Endothelial cell of umbilical vein (primary cell): Measurements from ENCODE around the gene OASL. TPM values are rescaled to one million over a fixed set of nuclear protein-coding genes. Genes with fewer than 3 reads are reported as not detected.

Experiments used
- BruUV-seq: library from RNA; stranded (reverse); fragments of 400-500 nt; replicated peaks from 2 replicates; lab custom pipeline; 2021; lab: Mats Ljungman, UMichigan
- CTCF ChIA-PET: fragments of 300-600, 350-600 bp; sonication (Branson Sonifier 250); formaldehyde crosslinking; loops from one replicate; lab custom pipeline; 2021; ENCODE audit warnings: antibody characterized with exemption, inconsistent platforms; lab: Charles Lee
- POLR2A ChIA-PET: fragments of 300-600, 350-600 bp; sonication (Branson Sonifier 250); formaldehyde crosslinking; loops from one replicate; lab custom pipeline; 2021; ENCODE audit warnings: antibody characterized with exemption, inconsistent platforms; lab: Charles Lee
- DNase-seq: peaks from one replicate; pipeline ENCODE4 v3.0.0-alpha.2; 2011; ENCODE audit warnings: low read depth, low spot score
- FAIRE-seq: peaks from 2 replicates; lab custom pipeline; 2011; peaks lifted over from hg19 to GRCh38; lab: Jason Lieb, UNC
- H2AFZ ChIP-seq: 2 replicates; pipeline ENCODE4 v1.6.0; 2012; ENCODE audit warnings: low read depth, low read length, control low read depth, inconsistent platforms
- H3K27ac ChIP-seq: 2 replicates; pipeline ENCODE4 v1.5.1; 2011; ENCODE audit warnings: low read depth, mild to moderate bottlenecking, control low read depth, low read length, moderate library complexity; ENCODE audit not compliant: insufficient read depth
- H3K27me3 ChIP-seq, 2 experiments: 2 replicates each; pipeline versions ENCODE4 v1.6.0 to v1.6.1; 2011; ENCODE audit warnings: low read length in 2 of 2, mixed read lengths in 1 of 2; ENCODE audit not compliant: control insufficient read depth in 2 of 2, insufficient read depth in 2 of 2
- H3K36me3 ChIP-seq, 2 experiments: 2 replicates in 1 of 2; 3 replicates in 1 of 2; pipeline ENCODE4 v1.5.1; 2011; ENCODE audit warnings: low read length in 2 of 2, mild to moderate bottlenecking in 1 of 2, moderate library complexity in 1 of 2; ENCODE audit not compliant: control insufficient read depth in 2 of 2, insufficient read depth in 2 of 2; ENCODE audit errors: extremely low read depth in 1 of 2
- H3K4me1 ChIP-seq: 3 replicates; pipeline ENCODE4 v1.5.1; 2011; ENCODE audit warnings: mild to moderate bottlenecking, low read length; ENCODE audit not compliant: control insufficient read depth, insufficient read depth; ENCODE audit errors: extremely low read depth
- H3K4me2 ChIP-seq: 2 replicates; pipeline ENCODE4 v1.6.1; 2011; ENCODE audit warnings: low read length, control low read depth, mixed read lengths; ENCODE audit not compliant: insufficient read depth
- H3K4me3 ChIP-seq, 3 experiments: fragments of 200-600 bp in 1 of 3; sonication (generic), shearing (Covaris generic) in 1 of 3; replicated peaks in 1 of 3; 2 replicates each; pipeline ENCODE4 v1.5.1; 2011 to 2016; ENCODE audit warnings: control low read depth in 3 of 3, low read length in 3 of 3, mild to moderate bottlenecking in 2 of 3, inconsistent platforms in 1 of 3, low read depth in 1 of 3, moderate library complexity in 1 of 3; ENCODE audit not compliant: insufficient read depth in 1 of 3
- H3K79me2 ChIP-seq: 2 replicates; pipeline ENCODE4 v1.6.0; 2012; ENCODE audit warnings: low read length, inconsistent platforms; ENCODE audit not compliant: control insufficient read depth, insufficient read depth
- H3K9ac ChIP-seq: replicated peaks from 2 replicates; pipeline ENCODE3; 2011; ENCODE audit warnings: low read length, control low read depth; ENCODE audit not compliant: insufficient read depth; ENCODE audit errors: extremely low read depth
- H3K9me1 ChIP-seq: replicated peaks from 3 replicates; pipeline ENCODE4 v1.6.0; 2011; ENCODE audit warnings: mild to moderate bottlenecking, low read length; ENCODE audit not compliant: control insufficient read depth, insufficient read depth; ENCODE audit errors: extremely low read depth
- H3K9me3 ChIP-seq: replicated peaks from 2 replicates; pipeline ENCODE4 v1.5.1; 2012; ENCODE audit warnings: low read length, inconsistent platforms; ENCODE audit not compliant: control insufficient read depth, insufficient read depth
- H4K20me1 ChIP-seq: replicated peaks from 2 replicates; pipeline ENCODE3; 2011; ENCODE audit warnings: mild to moderate bottlenecking, low read length; ENCODE audit not compliant: control insufficient read depth, insufficient read depth; ENCODE audit errors: extremely low read depth
- EZH2 ChIP-seq: IDR thresholded peaks from 2 replicates; pipeline ENCODE4 v1.6.1; 2012; ENCODE audit warnings: borderline replicate concordance, low read depth, mild to moderate bottlenecking, moderate library complexity, low read length, inconsistent platforms; ENCODE audit not compliant: severe bottlenecking
- FOS ChIP-seq: IDR thresholded peaks from 2 replicates; pipeline ENCODE4 v1.6.1; 2011; ENCODE audit warnings: mild to moderate bottlenecking, low read length, moderate library complexity, borderline replicate concordance; ENCODE audit not compliant: insufficient read depth
- GATA2 ChIP-seq: IDR thresholded peaks from 2 replicates; pipeline ENCODE4 v1.7.0; 2011; ENCODE audit warnings: low read depth, mild to moderate bottlenecking, moderate library complexity, mixed read lengths, low read length; ENCODE audit not compliant: insufficient read length, insufficient read depth
- JUN ChIP-seq: IDR thresholded peaks from 2 replicates; pipeline ENCODE4 v1.6.1; 2011; ENCODE audit warnings: borderline replicate concordance, low read depth; ENCODE audit not compliant: insufficient read length, insufficient read depth
- MYC ChIP-seq: IDR thresholded peaks from one replicate; pipeline ENCODE4 v1.6.1; 2011; ENCODE audit warnings: mild to moderate bottlenecking, low read depth, low read length
- POLR2A ChIP-seq: IDR thresholded peaks from 2 replicates; pipeline ENCODE4 v1.6.1; 2012; ENCODE audit warnings: low read depth, mild to moderate bottlenecking, control low read depth, low read length
- POLR2AphosphoS5 ChIP-seq: IDR thresholded peaks from 2 replicates; pipeline ENCODE4 v1.6.1; 2012; ENCODE audit warnings: low read depth, mild to moderate bottlenecking, control low read depth, low read length, moderate library complexity; ENCODE audit not compliant: insufficient read depth
- dilution Hi-C: fragments of 300-500 bp; cut with MboI; formaldehyde crosslinking; loops from one replicate; pipeline ENCODE4 v1.15.0; 2019; ENCODE audit warnings: low sequenced_read_pairs; ENCODE audit not compliant: extremely low pct_ligation_motif_present
- intact Hi-C: fragments of 100-400 bp; cut with micrococcal nuclease; formaldehyde crosslinking; loops from one replicate; pipeline ENCODE4 v1.10.0; 2022
- polyA plus RNA-seq, 4 experiments: library from polyadenylated mRNA; depleted of rRNA in 3 of 4; stranded (reverse) in 3 of 4; unstranded in 1 of 4; fragments of >200 nt; gene quantifications; 2 replicates each; pipeline versions ENCODE4 v1.2.1 to v1.2.3, GENCODE V29; 2011 to 2012; ENCODE audit warnings: missing spikeins in 1 of 4
- total RNA-seq: library from RNA; stranded (reverse); gene quantifications from 2 replicates; pipeline ENCODE4 v1.2.3, GENCODE V29; 2021
- TF ChIP-seq, protein P1 (sequence below), 2 donors: IDR thresholded peaks; 1 replicate in 1 of 2; 2 replicates in 1 of 2; pipeline ENCODE4 v1.5.1; 2011; ENCODE audit warnings: low read length in 2 of 2, mild to moderate bottlenecking in 2 of 2, moderate library complexity in 2 of 2, control low read depth in 1 of 2, inconsistent platforms in 1 of 2, low read depth in 1 of 2; ENCODE audit not compliant: insufficient read depth in 1 of 2; ENCODE audit errors: extremely low read depth in 1 of 2
- TF ChIP-seq, protein P2 (sequence below): IDR thresholded peaks from 2 replicates; pipeline ENCODE4 v1.6.1; 2011; ENCODE audit not compliant: insufficient read depth, insufficient read length

Gene OASL
- total and polyA plus RNA-seq, 2 donors (not counting 3 experiments of a cell fraction or from before 2014, with no cell fraction given) = 0.17 to 0.33 TPM

DNA sequence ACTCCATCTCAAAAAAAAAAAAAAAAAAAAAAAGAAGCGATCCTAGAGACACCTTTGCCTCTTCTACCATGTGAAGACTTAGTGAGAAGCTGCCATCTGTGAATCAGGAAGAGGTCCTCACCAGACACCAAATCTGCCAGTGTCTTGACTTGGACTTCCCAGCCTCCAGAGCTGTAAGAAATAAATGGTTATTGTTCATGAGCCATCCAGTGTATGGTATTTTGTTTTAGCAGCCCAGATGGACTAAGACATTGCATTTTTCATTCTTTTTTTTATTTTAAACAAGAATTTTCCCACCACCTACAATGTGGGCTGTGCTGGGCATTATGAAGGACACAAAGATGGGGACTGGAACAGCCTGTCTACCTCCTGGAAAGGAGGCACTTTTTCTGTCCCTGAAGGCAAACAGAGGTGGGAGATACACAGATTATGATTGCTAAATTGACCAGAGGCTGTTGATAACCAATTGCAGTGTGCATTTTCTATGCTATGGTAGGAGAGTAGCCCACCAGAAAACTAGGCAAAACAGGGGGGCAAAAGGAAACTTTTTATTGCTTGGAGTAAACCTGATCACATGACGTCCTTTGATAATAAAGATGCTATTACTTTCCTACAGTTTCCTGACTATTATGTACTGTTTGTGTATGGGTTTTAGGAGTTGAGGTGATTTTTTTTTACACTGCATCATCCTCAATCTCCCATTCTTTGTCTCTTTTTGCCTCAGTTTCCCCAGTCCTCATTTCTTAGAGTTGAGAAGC, 20.0 kb downstream of the OASL start:
- H2AFZ ChIP-seq = no peak overlapping the region
- BruUV-seq = no TSS peak
- POLR2A ChIA-PET = no interaction called here
- intact Hi-C loops = no loop called here
- no peak overlapping the region for H3K9ac ChIP-seq
- DNase-seq (no peak), FAIRE-seq (no peak)
- peaks cover 3 to 6% of the 10 kb centered on the region in 2 experiments for H3K27me3 ChIP-seq
- H3K4me1 ChIP-seq = peaks cover 3% of the 10 kb centered on the region
- dilution Hi-C loops = no loop called here
- no peak for TF ChIP-seq POLR2AphosphoS5
- no peaks in the 10 kb centered on the region for H3K36me3 ChIP-seq
- no peak overlapping the region for H3K4me3 ChIP-seq
- H4K20me1 ChIP-seq = no peaks in the 10 kb centered on the region
- no peak overlapping the region for H3K27ac ChIP-seq
- no peaks in the 10 kb centered on the region for H3K9me3 ChIP-seq
- no peak overlapping the region for H3K4me2 ChIP-seq
- CTCF ChIA-PET = interaction anchor here (1.8 kb wide), 1 partner anchor 8 kb away, joined by 8 read pairs; no protein-coding TSS in a partner anchor
- peaks cover 9% of the 10 kb centered on the region for H3K79me2 ChIP-seq
- no peaks in the 10 kb centered on the region for H3K9me1 ChIP-seq

DNA sequence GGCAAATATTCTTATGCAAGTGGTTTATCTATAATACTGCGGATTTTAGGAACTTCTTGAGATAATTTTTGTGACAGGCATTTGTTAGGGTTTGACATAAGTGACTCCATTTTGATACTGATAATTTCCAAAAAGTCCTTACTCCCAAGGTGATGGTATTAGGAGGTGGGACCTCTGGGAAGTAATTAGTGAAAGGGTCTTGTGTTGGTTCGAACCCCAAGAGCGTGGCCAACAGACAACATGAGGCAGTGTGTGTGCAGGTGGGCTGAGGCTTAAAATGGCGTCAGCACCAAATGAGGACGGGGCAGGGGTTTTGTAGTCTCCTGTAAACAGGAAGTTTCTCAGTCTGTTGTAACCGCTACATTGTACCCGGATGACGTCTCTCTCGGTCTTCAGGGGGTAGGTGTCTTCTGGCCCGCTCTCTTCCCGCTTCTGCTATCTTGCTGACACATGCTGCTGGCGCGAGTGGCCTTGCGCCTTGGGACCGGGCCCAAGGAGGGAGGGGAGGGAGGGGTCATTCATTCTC, 21.0 kb downstream of the OASL start:
- Histone ChIP-seq H3K27me3 (peaks cover 3 to 6% of the 10 kb centered on the region in 2 experiments), H3K27ac (no peak overlapping the region), H3K79me2 (peaks cover 9% of the 10 kb centered on the region), H3K36me3 (no peaks in the 10 kb centered on the region), H4K20me1 (no peaks in the 10 kb centered on the region), H3K9me1 (no peaks in the 10 kb centered on the region), H3K9ac (no peak overlapping the region), H2AFZ (no peak overlapping the region), H3K9me3 (no peaks in the 10 kb centered on the region), H3K4me3 (no peak overlapping the region), H3K4me2 (no peak overlapping the region), H3K4me1 (peaks cover 3% of the 10 kb centered on the region)
- intact Hi-C loops = no loop called here
- ChIA-PET CTCF (interaction anchor here (1.8 kb wide), 1 partner anchor 9 kb away, joined by 8 read pairs; no protein-coding TSS in a partner anchor), POLR2A (no interaction called here)
- no peak for TF ChIP-seq MYC
- TF ChIP-seq POLR2AphosphoS5 = no peak
- no peak for TF ChIP-seq JUN
- TF ChIP-seq FOS = no peak
- no peak for TF ChIP-seq GATA2
- TF ChIP-seq POLR2A = no peak
- TF ChIP-seq, protein P1, sequence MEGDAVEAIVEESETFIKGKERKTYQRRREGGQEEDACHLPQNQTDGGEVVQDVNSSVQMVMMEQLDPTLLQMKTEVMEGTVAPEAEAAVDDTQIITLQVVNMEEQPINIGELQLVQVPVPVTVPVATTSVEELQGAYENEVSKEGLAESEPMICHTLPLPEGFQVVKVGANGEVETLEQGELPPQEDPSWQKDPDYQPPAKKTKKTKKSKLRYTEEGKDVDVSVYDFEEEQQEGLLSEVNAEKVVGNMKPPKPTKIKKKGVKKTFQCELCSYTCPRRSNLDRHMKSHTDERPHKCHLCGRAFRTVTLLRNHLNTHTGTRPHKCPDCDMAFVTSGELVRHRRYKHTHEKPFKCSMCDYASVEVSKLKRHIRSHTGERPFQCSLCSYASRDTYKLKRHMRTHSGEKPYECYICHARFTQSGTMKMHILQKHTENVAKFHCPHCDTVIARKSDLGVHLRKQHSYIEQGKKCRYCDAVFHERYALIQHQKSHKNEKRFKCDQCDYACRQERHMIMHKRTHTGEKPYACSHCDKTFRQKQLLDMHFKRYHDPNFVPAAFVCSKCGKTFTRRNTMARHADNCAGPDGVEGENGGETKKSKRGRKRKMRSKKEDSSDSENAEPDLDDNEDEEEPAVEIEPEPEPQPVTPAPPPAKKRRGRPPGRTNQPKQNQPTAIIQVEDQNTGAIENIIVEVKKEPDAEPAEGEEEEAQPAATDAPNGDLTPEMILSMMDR (IDR thresholded peaks at IDR 0.05; ENCODE audit: extremely low read depth in 1 of 2, insufficient read depth in 1 of 2, low read depth in 1 of 2, low read length in 2 of 2) = no peak
- TF ChIP-seq EZH2 = no peak
- TF ChIP-seq, protein P2, sequence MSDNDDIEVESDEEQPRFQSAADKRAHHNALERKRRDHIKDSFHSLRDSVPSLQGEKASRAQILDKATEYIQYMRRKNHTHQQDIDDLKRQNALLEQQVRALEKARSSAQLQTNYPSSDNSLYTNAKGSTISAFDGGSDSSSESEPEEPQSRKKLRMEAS = no peak
- dilution Hi-C loops = no loop called here
- DNase-seq = no peak
- no peak for FAIRE-seq
- no TSS peak for BruUV-seq
